Right atrium auricular region (tissue), 2 donors: ENCODE results near the gene DEPDC5. TPM values are rescaled to one million over a fixed set of nuclear protein-coding genes. Genes with fewer than 3 reads are reported as not detected.

Experiments
- DNase-seq: peaks from one replicate; pipeline ENCODE4 v3.0.0-alpha.2; 2019; ENCODE audit warnings: low spot score
- H3K27ac ChIP-seq, 2 donors: fragments of 200-600 bp; sonication (generic); 1 replicate in 1 of 2; 2 replicates in 1 of 2; pipeline ENCODE4 v1.5.1; 2016 to 2019
- H3K27me3 ChIP-seq, 2 donors: fragments of 200-600 bp; sonication (generic); one replicate each; pipeline versions ENCODE4 v1.5.1 to v1.6.0; 2017 to 2019
- H3K36me3 ChIP-seq: fragments of 200-600 bp; sonication (generic); one replicate; pipeline ENCODE4 v1.5.1; 2016
- H3K4me1 ChIP-seq, 2 donors: fragments of 200-600 bp; sonication (generic); one replicate each; pipeline versions ENCODE4 v1.5.1 to v1.6.0; 2017 to 2019
- H3K4me3 ChIP-seq, 2 donors: fragments of 200-600 bp; sonication (generic); 1 replicate in 1 of 2; 2 replicates in 1 of 2; pipeline ENCODE4 v1.5.1; 2017 to 2019; ENCODE audit warnings: mild to moderate bottlenecking in 1 of 2, moderate library complexity in 1 of 2
- H3K9me3 ChIP-seq, 2 donors: fragments of 200-600 bp; sonication (generic); one replicate each; pipeline ENCODE4 v1.5.1; 2019
- total RNA-seq, 2 donors: library from RNA; depleted of rRNA; stranded (reverse); fragments of >200 nt; gene quantifications; one replicate each; pipeline ENCODE4 v1.1.0, GENCODE V29; 2016
- TF ChIP-seq, protein P1 (sequence below), 2 donors: fragments of 200-600 bp; sonication (generic); IDR thresholded peaks; one replicate each; pipeline ENCODE4 v1.5.1; 2019; ENCODE audit warnings: antibody characterized with exemption in 2 of 2

Gene DEPDC5
- total RNA-seq, 2 donors from 2014 or later = 7.0 to 8.6 TPM

DNA sequence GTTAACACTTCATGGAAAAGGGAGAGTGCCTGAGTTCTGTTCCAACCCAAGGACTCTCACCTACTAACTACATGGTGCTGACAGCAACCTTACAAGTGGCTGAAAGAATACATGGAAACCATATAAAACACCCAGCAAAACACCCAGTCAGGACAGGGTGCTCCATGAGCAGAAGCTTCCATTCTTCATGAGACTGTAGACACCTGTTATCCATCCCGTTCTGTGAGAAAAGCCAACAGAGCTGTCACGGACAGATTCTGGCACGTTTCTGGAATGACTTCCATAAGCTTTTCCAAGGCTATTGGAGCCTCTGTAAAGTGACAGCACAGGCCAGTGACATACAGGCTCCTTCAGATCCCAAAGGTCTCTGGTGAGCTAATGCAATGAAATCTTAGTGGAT, 27.1 kb upstream of the DEPDC5 start:
- DNase-seq = no peak
- TF ChIP-seq, protein P1, sequence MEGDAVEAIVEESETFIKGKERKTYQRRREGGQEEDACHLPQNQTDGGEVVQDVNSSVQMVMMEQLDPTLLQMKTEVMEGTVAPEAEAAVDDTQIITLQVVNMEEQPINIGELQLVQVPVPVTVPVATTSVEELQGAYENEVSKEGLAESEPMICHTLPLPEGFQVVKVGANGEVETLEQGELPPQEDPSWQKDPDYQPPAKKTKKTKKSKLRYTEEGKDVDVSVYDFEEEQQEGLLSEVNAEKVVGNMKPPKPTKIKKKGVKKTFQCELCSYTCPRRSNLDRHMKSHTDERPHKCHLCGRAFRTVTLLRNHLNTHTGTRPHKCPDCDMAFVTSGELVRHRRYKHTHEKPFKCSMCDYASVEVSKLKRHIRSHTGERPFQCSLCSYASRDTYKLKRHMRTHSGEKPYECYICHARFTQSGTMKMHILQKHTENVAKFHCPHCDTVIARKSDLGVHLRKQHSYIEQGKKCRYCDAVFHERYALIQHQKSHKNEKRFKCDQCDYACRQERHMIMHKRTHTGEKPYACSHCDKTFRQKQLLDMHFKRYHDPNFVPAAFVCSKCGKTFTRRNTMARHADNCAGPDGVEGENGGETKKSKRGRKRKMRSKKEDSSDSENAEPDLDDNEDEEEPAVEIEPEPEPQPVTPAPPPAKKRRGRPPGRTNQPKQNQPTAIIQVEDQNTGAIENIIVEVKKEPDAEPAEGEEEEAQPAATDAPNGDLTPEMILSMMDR (IDR thresholded peaks at IDR 0.05) = no peak
- no peaks in the 10 kb centered on the region for H3K9me3 ChIP-seq
- H3K4me1 ChIP-seq = peaks cover 0 to 4% of the 10 kb centered on the region in 2 donors
- H3K36me3 ChIP-seq = no peaks in the 10 kb centered on the region
- H3K4me3 ChIP-seq = no peak overlapping the region
- H3K27ac ChIP-seq = peak overlapping the region; percentile 14 to 32
- no peaks in the 10 kb centered on the region for H3K27me3 ChIP-seq

DNA sequence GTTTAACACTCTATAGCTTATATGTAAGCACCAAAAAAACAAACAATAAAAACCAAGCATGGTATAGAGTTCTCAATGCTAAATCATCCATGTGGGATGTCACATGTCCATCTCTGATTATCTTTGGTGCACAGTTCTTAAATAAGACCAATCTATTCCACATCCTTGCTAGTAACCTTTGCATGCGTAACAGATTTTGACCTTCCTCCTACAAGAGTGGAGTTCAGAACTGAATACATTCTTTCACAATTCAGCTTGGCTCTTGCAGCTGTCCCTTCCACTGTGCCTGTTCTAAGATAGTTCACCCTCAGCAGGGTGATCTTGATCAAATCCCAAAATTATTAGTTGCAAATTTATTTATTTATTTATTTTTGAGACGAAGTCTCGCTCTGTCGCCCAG, 25.0 kb upstream of the DEPDC5 start:
- H3K27ac ChIP-seq = no peak overlapping the region
- H3K36me3 ChIP-seq = no peaks in the 10 kb centered on the region
- no peaks in the 10 kb centered on the region for H3K27me3 ChIP-seq
- no peak overlapping the region for H3K4me3 ChIP-seq
- TF ChIP-seq, protein P1 (IDR thresholded peaks at IDR 0.05) = no peak
- H3K4me1 ChIP-seq = peaks cover 0 to 4% of the 10 kb centered on the region in 2 donors
- DNase-seq = no peak
- no peaks in the 10 kb centered on the region for H3K9me3 ChIP-seq

DNA sequence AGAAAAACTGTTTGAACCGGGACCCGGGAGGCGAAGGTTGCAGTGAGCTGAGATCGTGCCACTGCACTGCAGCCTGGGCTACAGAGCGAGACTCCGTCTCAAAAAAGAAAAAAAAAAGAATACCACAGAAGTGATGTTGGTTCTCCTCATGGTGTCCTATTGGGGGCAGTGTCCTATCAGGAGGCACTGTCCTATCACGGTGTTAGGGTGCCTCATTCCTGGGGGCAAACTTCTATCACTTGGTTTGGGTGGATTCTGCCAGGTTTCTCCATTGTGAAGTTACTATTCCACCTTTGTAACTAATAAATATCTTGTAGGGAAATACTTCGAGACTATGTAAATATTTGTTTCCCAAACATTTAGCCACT, 23.5 kb upstream of the DEPDC5 start:
- Histone ChIP-seq H3K9me3 (no peaks in the 10 kb centered on the region), H3K27me3 (no peaks in the 10 kb centered on the region), H3K4me3 (no peak overlapping the region), H3K36me3 (no peaks in the 10 kb centered on the region), H3K4me1 (peaks cover 0 to 4% of the 10 kb centered on the region in 2 donors), H3K27ac (no peak overlapping the region)
- no peak for DNase-seq
- TF ChIP-seq, protein P1 (IDR thresholded peaks at IDR 0.05) = no peak

DNA sequence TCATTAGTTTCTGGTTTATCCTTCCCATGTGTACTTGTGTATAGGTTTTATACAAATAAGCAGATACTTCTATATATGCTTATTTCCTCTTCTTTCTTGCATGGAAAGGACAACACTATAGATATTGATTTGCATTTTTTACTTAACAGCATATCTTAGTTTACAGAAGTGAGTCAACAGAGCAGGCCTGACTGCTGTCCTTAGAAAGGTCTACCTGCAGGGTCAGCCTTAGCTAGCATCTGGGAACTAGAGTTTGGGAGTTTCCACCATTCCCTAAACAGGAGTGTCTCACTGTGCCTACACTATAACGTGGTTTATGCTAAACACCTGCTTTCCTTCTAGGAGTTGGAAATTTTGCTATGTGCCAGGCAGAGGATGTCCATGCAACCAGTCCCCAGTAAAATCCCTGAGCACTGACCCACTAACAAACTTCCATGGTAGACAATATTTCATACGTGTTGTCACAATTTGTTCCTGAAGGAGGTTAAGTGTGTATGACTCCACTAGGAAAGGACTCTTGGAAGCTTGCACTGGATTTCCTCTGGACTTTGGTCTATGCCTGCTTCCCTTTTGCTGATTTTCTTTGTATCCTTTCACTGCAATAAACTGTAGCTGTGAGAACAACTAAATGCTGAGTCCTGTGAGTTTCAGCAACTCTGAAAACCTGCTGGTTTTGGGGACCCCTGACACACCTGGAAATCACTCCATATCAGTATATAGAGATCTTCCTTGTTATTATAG, 21.6 kb upstream of the DEPDC5 start:
- H3K36me3 ChIP-seq = no peaks in the 10 kb centered on the region
- no peaks in the 10 kb centered on the region for H3K27me3 ChIP-seq
- no peaks in the 10 kb centered on the region for H3K4me1 ChIP-seq
- no peak overlapping the region for H3K4me3 ChIP-seq
- no peak overlapping the region for H3K27ac ChIP-seq
- no peak for DNase-seq
- TF ChIP-seq, protein P1 (IDR thresholded peaks at IDR 0.05) = no peak
- no peaks in the 10 kb centered on the region for H3K9me3 ChIP-seq

DNA sequence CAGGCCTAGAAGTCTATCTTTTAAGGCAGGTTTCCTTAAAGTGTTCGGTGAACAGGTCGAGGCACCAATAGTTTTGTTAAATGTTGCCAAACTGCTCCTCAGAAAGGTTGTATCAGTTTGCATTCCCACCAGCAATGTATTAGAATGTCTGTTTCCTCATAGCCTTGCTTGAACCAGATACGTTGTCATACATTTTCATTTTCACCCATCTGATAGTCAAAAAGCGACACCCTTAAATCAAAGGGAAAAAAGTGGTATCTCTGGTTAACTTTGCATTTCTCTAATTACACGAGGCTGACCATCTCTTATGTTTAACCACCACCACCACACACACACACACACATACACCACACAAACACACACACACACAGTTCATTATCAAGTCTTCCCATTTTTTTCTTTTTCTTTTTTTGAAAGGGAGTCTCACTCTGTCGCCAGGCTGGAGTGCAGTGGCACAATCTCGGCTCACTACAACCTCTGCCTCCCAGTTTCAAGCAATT, 20.2 kb upstream of the DEPDC5 start:
- Histone ChIP-seq H3K4me3 (no peak overlapping the region), H3K9me3 (no peaks in the 10 kb centered on the region), H3K27ac (no peak overlapping the region), H3K36me3 (no peaks in the 10 kb centered on the region), H3K4me1 (no peaks in the 10 kb centered on the region), H3K27me3 (no peaks in the 10 kb centered on the region)
- DNase-seq = no peak
- TF ChIP-seq, protein P1 (IDR thresholded peaks at IDR 0.05) = no peak

DNA sequence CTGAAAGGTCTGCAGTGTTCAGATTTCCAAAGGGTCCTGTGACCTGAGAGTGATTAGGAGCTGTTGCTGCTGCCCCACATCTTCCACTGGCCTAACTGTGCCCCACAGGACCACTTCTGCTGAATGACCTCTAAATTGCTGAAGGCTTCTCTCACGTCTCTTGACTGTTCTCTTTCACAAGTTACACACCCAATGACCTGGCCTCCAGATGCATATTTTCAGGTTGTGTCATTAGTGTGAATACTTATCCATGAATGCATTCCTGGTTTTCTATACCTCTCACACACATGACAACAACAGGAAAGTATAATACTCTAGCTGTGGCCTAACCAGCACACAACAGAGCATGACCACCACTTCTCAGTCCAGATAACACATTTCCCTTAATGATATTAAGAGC, 19.3 kb upstream of the DEPDC5 start:
- Histone ChIP-seq H3K4me3 (no peak overlapping the region), H3K27ac (no peak overlapping the region), H3K36me3 (no peaks in the 10 kb centered on the region), H3K9me3 (no peaks in the 10 kb centered on the region), H3K4me1 (peaks cover 0 to 9% of the 10 kb centered on the region in 2 donors), H3K27me3 (no peaks in the 10 kb centered on the region)
- DNase-seq = no peak
- TF ChIP-seq, protein P1 (IDR thresholded peaks at IDR 0.05) = no peak
